GM18499 (cell line): Measurements from ENCODE around the gene IQCC.

Experiments used
- ATAC-seq: cut with Tn5 transposase; IDR thresholded peaks from one replicate; pipeline ENCODE4 v1.9.1; 2021; ENCODE audit warnings: moderate number of reproducible peaks; ENCODE audit not compliant: insufficient read depth, unreplicated experiment

IQCC gene

DNA sequence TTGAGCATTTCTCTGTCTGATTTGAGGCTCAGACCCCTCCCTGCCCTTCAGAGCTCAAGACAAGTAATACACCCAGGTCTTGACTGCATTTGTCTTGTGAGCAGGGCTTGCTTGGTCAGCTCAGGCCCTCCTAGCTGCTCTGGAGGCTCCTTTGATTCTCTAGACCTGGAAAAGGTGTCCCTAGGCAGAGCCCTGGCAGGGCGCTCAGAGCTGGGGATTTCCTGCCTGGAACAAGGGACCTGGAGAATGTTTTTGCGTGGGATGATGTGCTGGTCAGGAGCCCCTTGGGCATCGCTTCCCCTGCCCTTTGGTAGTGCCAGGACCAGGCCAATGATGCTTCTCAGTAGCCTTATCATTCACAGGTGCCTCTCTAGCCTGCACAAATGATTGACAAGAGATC, 9.9 kb upstream of the IQCC start:
- ATAC-seq, result no peak

DNA sequence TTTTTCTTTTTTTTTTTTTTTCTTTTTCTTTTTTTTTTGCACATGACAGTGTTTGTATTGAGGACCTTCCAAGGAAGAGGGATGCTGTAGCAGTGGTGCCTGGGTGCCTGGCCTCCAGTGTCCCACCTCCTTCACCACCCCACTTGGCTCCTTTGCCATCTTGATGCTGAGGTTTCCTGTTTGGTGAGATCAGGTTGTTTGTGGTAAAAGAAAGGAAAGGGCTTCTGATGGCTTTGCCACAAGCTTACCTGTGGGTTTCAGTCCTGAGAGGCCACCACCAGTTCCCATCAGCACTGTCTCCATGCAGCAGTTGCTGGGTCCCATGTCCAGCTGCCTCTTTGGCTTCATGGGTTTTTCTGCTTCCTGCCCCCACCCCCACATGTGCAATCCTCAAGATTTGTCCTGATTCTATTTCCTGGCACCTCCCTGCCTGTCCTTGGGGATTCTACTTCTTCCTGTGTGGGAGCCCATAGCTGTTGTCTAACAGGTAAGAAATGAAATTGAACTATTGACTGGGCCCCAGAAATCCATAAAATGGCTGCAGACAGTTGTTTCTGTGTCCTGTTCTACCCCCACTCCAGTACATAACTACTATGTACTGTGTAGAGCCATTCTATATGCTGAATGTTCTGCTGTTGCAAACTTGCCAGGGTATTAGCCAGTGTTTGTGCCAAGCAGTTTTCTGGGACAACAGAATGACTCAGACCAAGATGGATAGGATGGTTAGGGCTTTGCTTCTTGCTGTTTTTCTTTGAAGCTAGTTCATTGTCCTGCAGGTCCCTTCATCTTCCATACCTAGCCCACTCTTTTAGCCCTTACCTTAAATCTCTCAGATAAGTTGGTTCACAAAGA, 9.3 kb upstream of the IQCC start:
- ATAC-seq, result no peak

DNA sequence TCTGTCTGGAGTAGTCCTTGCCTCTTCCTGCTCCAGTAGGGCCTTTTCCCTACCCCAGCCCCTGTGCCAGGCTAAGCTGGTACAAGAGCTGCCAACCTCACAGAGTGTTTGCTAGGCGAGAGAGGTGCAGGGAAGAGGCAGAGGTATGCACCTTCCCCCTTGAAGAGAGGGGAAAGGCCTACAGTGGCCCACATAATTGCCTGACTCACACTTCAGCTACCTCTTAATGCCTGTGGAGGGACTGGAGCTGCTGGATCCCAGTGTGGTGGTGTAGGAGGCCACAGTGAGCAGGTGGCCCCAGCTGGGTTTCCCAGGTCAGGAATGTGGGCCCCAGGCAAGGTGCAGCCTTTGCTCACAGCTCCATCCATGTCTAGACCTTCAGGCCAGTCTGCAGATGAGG, 8.4 kb upstream of the IQCC start:
- no peak for ATAC-seq

DNA sequence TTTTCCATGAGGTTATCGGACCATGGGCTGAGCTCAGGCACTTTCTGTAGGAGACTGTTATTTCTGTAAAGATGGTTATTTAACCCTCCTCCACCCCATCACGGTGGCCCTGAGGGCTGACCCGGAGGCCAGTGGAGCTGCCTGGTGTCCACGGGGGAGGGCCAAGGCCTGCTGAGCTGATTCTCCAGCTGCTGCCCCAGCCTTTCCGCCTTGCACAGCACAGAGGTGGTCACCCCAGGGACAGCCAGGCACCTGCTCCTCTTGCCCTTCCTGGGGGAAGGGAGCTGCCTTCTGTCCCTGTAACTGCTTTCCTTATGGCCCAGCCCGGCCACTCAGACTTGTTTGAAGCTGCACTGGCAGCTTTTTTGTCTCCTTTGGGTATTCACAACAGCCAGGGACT, 7.6 kb upstream of the IQCC start:
- ATAC-seq, result no peak

DNA sequence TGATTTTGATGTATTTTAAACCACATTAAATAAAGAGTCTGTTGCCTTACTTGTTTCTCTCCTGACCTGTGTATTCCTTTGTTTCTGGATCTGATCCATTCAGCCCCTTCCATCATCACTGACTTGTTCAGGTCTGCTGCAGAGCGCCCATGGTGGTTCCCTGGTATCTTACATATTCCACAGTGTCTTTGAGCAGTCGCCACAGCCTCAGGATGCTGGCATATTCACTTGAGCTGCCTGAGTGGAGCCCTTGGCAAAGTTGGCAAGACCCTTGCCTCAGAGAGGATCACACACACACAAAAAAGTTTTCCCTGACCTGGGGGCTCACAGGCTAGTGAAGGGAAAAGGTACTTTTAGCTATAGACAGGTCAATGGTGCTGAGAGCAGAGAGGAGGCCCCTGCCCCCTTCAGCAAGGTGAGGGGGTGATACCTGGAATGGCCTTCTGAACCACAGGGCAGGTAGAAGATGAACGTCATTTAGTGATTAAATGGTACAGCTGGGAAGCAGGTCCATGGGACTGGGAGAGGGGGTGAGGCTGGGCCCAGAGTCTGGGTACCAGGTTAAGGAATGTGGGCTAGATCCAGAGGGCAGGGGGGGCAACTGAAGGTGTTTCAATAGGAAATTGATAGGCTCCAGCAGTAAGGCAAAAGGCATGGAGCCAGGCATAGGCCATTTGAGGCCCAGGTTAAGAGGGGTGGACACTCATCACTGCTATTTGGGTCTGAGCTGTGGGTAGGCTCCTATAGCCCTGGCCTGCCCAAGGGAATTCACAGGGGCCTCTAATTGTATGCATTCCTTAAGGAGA, 7.0 kb upstream of the IQCC start:
- no peak for ATAC-seq

DNA sequence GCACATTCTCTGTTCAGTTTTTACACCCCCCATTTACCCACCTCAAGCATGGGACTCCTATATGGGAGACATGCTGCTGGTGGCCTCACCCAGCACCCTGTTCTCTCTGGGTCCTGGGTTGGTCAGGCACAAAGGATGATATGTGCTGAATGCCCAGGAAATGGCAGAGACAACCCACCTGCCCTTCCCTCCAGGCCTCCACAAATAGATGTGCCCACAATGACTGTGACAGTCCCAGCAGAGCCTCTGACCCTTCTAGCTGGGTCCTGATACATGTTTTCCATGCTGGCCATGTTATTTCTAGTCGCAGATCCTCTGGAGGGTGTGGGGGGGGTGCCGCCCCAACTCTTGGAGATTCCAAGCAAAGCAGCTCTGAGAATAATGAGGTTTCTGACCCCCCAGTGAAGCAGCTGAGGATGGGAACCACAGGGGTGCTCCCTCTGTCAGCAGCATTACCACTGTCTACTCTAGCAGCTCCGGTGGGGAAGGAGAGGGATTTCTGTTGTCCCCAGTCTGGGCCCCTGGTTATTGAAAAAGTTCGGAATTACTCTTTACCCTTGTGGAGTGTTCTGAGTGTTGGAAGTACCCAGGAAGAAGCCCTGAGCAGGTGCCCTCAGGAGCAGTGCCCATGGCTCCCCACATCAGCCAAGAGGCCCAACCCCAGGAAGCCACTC, 6.3 kb upstream of the IQCC start:
- ATAC-seq, result no peak

DNA sequence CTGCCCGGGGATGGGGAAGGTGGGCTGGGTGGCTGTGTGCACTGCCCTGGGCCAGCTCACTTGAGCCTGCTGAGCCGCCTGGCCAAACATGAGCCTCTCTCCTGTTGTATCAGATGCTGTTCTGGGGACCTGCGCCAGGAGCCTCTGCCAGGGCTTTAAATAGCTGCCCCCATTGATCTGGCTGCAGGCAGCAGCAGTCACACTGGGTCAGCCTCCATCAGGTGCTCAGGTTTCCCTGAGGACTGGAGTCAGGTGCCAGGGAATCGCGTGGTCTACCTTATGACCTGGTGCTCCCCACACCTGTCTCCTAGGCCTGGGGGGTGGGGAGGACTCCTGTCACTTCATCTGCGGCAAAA, 5.8 kb upstream of the IQCC start:
- no peak for ATAC-seq

DNA sequence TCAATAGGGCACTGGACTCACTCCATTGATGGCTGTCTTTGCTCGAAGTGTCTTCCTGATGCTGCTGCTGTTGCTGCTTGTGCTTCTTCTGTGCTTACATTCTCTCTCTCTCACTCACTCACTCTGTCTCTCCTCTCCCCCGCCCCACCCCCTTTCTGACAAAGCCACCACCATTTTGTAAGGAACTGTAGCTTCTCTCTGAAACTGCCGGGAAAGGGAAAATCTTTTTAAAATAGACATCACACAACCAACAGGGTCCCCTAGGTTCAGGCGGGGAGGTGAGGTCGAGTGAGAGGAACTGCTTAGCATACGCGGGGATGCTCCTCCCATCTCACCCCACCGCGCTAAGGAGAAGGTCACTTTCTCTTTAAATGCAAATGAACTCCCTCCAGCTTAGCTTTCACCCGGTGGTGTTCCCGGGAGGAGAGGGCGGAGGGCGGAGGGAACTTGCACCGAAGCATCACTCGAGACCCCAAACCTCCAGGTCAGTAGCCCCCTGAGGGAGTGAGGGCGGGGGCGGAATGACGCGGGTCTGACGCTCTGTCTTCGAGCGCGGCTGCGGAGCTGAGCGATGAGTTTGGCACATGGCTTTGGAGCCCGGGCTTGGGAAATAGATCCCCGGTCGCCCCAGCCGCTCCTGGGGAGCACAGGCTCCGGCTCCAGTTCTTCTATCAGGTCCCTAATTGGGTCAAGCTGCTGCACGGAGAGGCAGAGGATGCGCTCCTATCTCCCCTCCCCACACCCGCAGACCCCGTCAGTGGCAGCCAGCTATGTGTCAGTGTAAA, 5.1 kb upstream of the IQCC start, which contains the start of gene CCDC28B:
CCDC28B (plus strand) TSS at position 370 of the 785 bp plus-strand sequence. CDS start 1,341 bp downstream, outside the sequence.
- no peak for ATAC-seq

DNA sequence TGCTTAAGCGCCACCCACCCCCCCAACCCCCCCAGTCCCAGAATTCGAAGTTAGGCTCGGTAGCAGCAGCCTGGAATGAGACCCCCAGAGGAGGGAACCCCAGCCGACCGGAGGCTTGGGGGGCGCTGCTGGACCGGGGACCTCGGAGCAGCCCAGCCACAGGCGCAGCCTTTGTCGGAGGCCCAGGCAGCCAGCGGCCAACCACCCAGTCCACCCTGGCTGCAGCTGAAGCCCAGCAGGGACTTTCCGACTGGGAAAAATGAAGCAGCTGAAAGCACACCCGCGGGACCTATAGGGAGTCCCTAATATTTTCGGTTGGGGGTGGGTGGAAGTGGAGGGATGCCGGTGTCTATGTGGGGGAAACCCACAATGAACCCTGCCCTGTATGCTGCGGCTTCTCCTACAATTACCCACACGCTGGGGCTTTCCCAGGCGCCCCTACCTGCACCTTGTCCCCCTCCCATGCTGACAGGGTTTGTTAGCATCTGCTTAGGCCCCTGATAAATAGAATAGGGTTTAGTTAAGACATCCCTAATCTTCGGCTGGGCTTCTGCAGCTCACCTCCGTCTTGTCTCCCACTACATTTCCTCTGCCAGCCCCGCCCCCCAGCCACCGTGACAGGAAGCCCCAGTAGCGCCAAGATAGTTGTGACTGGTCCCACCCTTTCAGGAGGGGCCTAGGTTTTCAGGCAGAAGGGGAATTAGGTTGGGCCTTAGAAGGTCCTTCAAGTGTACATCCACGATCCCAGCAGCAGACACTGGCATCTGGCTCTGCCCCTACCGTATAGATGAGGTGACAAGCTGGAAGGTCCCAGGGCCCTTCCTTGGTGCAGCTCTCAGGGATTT, 4.2 kb upstream of the IQCC start:
- no peak for ATAC-seq

DNA sequence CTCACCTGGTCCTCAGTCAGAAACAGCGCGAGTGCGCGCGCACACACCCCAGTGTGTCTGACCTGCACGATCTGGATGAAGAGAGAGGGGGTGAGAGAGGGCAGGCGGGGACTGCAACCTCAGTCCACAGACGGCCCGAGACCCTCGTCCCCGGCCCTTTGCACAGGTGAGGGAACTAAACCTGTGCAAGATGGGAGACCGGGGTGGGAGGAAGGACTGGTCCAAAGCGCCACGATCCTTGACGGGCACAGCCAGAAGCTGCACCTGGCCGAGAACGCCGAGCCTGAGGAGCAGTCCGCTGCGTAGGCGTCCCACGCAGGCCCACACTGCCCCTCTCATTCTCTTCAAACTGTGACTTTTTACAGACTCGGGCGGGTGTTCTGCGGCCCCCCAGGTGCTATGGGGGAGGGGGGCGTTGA, 519 bp upstream of the IQCC start:
- ATAC-seq, result no peak

DNA sequence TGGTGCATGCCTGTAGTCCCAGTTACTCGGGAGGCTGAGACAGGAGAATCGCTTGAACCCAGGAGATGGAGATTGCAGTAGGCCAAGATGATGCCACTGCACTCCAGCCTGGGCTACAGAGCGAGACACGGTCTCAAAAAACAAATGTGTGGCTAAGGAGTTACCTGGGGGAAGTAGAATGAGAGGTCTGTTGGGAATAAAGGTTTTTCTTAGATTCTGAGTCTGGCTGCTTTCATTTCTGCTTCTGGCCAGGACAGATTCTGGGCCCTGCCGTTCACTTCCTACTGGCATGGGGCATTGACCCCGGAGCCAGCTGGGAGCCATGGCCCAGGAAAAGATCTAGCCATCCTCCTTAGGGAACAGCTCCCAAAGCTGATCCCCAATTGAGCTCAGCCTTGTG, 3.0 kb downstream of the IQCC start:
- no peak for ATAC-seq

DNA sequence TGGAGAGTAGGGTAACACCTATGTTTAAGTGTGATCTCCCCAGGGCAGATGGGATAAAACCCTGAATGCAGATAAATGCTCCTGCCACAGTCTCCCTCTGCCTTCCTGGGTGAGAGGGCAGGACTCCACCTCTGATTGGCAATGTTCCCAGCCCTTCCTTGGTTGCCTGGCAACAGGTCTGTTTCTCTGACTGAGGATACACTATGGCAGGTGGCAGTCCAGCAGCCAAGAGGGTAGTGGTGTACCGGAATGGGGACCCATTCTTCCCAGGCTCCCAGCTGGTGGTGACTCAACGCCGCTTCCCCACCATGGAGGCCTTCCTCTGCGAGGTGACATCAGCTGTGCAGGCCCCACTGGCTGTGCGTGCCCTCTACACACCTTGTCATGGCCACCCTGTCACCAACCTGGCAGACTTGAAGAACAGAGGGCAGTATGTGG, 3.4 kb downstream of the IQCC start, which contains the start of gene DCDC2B:
DCDC2B (plus strand) TSS at position 199 of the 438 bp plus-strand sequence; CDS start at position 204, 5 bp downstream.
- ATAC-seq, result no peak

DNA sequence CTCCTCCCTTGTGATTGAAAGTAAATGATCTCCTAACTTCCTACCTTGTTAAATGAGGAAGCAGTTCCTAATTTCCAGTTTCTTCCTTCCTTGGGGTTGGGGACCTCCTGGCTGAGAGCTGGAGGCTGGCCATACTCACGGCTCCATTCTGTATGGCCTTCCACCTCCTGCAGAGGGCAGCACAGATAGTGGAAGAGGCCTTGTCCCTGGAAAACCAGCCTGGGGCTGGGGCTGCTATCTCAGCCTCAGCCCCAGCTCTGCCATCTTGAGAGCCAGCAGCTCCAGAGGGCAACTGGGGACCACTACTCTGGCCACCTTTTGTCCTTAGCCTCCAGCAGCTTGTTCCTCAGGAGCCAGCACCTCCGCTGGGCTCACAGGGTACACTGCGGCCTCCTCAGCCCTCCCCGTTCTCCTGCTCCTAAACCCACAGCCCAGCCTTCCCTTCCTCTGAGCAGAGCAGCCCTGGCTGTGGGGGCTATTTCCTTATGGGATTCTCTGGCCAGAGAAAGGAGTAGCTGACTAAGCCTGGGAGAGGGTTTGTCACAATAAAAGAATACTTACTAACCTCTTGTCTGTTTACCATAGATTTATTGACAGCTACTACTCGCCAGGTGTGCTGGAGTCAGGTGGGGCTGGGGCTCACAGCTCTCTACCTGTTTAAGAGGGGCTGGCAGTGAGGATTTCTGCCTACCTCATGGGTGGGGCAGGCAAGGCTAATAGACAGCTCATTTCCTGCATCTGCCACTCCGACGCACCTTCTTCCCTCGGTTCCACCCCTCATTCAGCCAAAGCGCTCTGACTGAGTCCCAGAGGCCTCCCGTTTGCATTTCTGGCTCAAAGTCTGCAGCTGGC, 10.4 kb downstream of the IQCC start:
- no peak for ATAC-seq

DNA sequence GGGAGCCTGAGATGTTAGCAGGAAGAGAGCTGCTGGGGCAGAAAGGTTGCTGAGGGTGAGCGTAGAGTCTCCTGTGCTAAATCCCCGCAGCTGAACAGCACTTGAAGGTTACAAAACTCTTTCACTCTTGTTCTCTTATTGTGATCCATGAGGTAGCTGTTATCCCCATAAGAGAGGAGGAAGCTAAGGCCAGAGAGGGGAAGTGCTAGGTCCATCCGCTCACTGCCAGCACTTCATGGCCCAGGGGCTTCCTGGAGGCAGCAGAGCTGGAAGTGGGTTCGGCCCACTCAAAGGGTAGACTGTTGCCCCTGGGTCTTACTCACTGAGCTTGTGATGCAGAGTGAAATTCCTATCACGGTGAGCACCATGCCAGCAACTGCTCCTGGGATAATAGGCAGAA, 11.1 kb downstream of the IQCC start:
- no peak for ATAC-seq

DNA sequence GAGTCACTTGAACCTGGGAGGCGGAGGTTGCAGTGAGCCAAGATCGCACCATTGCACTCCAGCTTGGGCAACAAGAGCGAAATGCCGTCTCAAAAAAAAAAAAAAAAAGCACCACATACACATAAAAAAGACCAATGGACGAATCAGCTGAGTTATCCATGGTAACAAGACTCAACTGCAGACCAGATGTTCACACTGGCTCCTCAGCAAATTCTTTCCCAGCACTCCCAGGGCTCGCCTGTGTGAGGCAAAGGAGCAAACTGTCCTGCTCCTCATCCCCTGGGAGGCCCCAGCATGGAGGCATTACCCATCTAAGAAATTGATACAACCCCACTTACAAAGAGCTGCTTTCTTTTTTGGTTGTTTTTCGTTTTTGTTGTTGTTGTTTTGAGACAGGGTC, 13.6 kb downstream of the IQCC start:
- no peak for ATAC-seq

DNA sequence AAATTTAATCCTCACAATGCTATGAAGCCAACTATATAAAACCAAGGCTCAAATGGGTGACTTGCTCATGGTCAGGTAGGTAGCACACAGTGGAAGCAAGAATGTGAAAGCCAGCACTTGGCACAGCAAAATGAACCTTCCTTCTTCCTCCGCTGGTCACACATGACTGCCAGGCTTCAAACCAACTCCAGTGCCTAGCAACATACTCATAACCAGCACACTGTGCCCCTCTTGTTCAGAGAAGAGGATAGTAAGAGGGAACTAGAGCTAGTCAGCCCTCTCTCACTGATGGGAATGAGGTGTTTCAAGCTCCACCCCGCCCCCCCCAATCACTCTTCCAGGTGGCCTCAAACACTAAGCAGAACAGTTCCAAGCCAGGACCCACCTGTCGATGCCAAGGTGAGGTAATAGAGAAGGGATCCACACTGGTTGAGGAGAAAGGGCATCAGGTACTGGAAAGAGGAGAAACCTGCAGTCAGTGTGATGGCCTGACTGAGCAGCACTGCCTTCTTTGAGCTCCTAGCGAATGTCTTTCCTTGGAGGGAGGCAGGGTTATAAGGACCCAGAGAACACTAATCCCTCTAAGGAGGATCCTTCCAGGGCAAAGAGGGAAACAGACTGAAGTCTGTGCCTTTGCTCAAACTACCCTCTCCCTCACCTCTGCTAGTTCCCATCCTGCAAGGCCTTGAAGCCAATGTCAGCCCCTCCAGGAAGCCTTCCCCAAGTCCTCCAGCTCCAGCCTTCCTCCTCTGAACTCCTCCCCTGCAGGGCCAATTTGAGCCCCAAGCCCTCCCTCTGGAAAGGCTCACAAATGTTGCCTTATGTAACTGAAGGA, 15.5 kb downstream of the IQCC start:
- ATAC-seq, result no peak

DNA sequence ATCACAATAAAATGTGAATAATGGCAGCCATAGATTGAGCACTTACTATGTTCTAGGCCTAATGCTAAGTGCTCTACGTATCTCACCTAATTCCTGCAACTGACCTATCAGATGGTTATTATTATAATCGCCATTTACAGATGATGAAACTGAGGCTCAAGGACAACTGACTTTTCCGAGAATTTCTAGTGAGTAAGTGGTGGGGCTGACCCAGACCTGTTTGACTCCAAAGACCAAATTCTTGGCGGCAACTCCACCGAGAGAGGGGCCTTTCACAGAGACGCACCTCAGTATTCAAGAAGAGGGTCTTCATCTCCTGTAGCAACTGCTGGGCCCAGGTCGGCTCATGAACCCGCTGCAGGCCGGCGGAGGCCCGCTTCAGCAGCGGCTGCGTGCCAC, 16.1 kb downstream of the IQCC start:
- no peak for ATAC-seq
